ENCODE results near the gene SGF29. TPM values are rescaled to one million over a fixed set of nuclear protein-coding genes. Genes with fewer than 3 reads are reported as not detected.
"Not testable (repeated sequence)": the region's sequence is repeated elsewhere in the genome, so short reads cannot be mapped to it uniquely, and the experiment has no call there.

Gene SGF29
- total RNA-seq, 2 experiments from 2014 or later: 27.7 to 30.0 TPM

DNA sequence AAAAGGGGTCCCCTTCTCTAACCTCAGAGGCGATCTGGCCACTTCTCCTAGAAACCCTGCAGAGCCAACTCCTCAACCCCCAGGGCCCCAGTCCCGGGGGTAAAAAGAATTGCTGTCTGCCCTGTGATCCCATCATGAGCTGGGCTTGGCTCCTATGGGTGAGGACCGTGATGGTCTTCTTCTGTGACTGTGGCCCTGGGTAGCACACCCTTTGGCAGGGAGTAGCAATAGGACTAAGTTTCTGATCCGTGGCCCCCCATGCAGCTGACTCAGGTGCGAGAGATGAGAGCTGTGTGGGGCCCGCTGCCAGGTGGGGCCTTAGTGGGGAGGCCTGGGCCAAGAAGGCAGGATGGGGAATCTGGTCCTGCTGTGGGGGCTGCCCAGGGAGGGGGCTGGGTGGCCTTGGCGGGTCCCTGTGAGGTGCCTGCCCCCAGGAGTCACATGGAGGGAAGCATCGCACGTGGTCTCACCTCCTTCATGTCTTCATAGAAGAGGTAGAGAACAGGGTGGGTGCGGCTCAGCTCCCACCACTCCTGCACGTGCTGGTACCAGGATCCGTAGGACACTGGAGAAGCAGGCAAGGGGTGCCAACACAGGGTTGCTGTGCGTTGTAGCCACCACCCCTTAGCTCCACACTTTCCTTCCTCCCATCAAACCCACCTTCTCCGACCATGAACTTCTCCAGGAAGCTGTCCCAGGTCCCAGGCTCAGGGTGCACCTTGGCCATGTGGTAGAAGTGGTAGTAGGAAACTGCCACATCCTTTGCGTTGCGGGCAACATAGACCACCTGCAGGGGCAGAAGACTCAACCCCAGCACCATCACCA lies 52.8 kb downstream of the SGF29 start:
- H3K27me3 Mint-ChIP-seq: no peaks in the 10 kb centered on the region
- no peak overlapping the region for H3K4me3 Mint-ChIP-seq
- peaks cover 15% of the 10 kb centered on the region for H3K4me1 Mint-ChIP-seq
- H3K27ac Mint-ChIP-seq: no peak overlapping the region
- no peak for DNase-seq
- peaks cover 8% of the 10 kb centered on the region for H3K36me3 Mint-ChIP-seq
- no peaks in the 10 kb centered on the region for H3K9me3 Mint-ChIP-seq

DNA sequence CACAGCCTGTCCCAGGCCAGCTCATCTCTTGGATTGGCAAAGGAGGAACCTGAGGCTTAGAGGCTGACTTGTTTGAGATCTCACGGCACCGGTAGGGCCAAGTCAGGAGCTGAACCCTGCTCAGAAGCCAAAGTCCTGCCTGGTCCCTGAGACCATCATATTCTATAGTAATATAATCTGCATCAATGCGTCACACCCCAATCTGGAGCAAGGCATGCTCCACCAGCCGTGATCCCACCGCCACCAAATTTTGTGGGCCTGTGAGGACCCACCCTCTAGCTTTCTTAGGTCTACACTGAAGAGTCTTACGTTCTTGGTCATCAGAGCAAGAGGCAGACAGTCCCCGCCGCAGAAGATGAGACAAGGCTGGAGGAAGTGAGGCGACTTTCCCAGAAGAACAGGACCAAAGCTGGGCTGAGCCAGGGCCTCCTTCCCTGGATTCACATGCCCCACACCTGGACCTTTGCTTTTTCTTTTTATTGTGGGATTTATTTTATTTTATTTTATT lies 53.5 kb downstream of the SGF29 start:
- Mint-ChIP-seq H3K27ac (no peak overlapping the region), H3K9me3 (no peaks in the 10 kb centered on the region), H3K4me3 (no peak overlapping the region), H3K4me1 (peaks cover 15% of the 10 kb centered on the region), H3K36me3 (peaks cover 8% of the 10 kb centered on the region), H3K27me3 (no peaks in the 10 kb centered on the region)
- DNase-seq: no peak

GRCh38 chr16:28607681-28608495 lies 54.2 kb downstream of the SGF29 start:
- peaks cover 15% of the 10 kb centered on the region for H3K4me1 Mint-ChIP-seq
- H3K4me3 Mint-ChIP-seq, H3K9me3 Mint-ChIP-seq, H3K27me3 Mint-ChIP-seq, DNase-seq, H3K36me3 Mint-ChIP-seq, H3K27ac Mint-ChIP-seq: not testable (repeated sequence)

- H3K27ac Mint-ChIP-seq, H3K27me3 Mint-ChIP-seq, H3K36me3 Mint-ChIP-seq, DNase-seq, H3K9me3 Mint-ChIP-seq, H3K4me3 Mint-ChIP-seq: not testable (repeated sequence)
- peaks cover 15% of the 10 kb centered on the region for H3K4me1 Mint-ChIP-seq
These were observed 54.7 kb downstream of the SGF29 start for GRCh38 chr16:28608496-28608808.

DNA sequence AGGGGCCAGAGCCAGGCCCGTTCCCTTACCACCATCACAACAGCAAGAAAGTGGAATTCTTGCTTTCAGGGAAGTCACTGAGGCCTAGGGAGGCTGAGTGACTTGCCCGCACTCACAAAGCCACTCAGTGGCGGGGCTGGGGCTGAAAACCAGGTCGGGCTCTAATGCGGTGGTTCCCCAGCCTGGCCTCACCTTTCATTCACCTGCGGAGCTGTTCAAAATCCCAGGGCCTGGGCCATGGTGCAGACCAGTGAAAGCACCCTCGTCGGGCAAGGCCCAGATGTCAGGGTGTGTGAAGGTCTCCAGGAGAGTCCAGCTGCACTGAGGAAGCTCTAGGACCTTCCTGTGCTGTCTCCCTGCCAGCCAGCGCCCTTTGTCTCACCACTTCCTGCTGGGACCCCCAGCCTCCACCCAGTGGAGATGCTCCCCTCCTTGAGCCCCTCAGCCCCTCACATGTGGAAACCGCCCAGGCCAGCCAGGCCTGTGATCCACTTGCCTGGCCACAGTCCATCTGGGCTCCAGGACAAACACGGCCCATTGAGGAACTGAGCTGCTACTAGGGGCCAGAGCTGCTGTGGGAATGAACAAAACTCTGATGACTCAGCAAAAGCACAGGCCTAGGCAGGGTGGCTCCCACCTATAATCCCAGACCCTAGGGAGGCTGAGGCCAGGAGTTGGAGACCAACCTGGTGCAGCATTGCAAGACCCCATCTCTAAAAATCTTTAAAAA lies 55.3 kb downstream of the SGF29 start:
- not testable (repeated sequence) for H3K9me3 Mint-ChIP-seq, H3K27me3 Mint-ChIP-seq, H3K4me3 Mint-ChIP-seq, H3K36me3 Mint-ChIP-seq, H3K27ac Mint-ChIP-seq, DNase-seq
- H3K4me1 Mint-ChIP-seq: peaks cover 15% of the 10 kb centered on the region

- Mint-ChIP-seq H3K36me3 (peaks cover 8% of the 10 kb centered on the region), H3K4me1 (peaks cover 15% of the 10 kb centered on the region), H3K9me3 (no peaks in the 10 kb centered on the region), H3K4me3 (no peak within 1 kb of the TSS), H3K27me3 (no peaks in the 10 kb centered on the region), H3K27ac (no peak within 1 kb of the TSS)
- no peak for DNase-seq
These were observed 56.2 kb downstream of the SGF29 start, which contains the start of gene SULT1A1 for GRCh38 chr16:28609631-28610594. TSS of gene SULT1A1 (minus strand) at chr16:28610044. CDS start at chr16:28608855, 1,189 bp downstream.

GRCh38 chr16:28610595-28611191 lies 57.0 kb downstream of the SGF29 start:
- Mint-ChIP-seq H3K27ac (no peak overlapping the region), H3K4me1 (peaks cover 15% of the 10 kb centered on the region), H3K36me3 (peaks cover 8% of the 10 kb centered on the region), H3K4me3 (no peak overlapping the region), H3K27me3 (no peaks in the 10 kb centered on the region), H3K9me3 (no peaks in the 10 kb centered on the region)
- DNase-seq: no peak

DNA sequence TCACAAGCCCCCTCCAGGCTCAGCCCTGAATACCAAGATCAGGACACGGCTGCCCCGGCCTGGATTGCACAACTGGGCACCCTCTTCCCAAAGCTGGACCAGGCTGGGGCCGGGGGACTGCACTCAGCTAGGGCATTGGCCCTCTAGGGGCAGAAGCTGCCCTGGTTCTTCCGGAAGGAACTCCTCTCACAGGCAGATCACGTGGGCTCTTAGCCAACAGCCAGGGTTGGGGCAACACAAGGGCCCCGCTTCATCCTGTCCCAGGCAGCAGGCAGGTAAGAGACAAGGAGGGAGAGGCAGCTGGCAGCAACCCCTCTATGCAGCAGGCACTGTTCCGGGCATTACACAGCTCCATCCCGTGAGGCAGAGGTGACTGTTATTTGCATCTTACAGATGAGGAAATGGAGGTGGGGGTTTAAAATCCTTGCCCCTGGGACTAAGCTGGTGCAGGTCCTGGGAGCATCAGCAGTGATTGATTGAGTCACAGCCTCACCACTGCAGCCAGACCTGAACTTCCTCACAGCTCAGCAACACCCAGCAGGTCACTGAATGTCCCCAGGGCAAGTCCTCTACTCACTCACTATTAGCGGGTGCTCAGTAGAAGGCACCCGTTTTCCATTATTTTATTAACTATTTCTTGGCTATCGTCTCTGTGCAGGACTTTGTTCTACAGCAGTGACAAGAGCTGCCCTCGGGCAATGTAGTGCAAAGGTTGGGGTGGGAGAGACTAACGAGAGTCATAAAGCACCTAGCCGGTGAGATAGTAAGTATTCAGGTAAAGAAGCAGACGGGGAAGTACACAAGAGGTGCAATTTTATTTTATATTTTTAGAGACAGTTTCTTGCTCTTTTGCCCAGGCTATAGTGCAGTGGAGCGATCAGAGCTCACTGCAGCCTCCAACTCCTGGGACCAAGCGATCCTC lies 58.9 kb downstream of the SGF29 start:
- not testable (repeated sequence) for H3K27ac Mint-ChIP-seq, H3K9me3 Mint-ChIP-seq, H3K27me3 Mint-ChIP-seq, H3K4me3 Mint-ChIP-seq, DNase-seq
- Mint-ChIP-seq H3K4me1 (peaks cover 17% of the 10 kb centered on the region), H3K36me3 (peaks cover 13% of the 10 kb centered on the region)

GRCh38 chr16:28613912-28614311 lies 60.2 kb downstream of the SGF29 start:
- peaks cover 11% of the 10 kb centered on the region for H3K36me3 Mint-ChIP-seq
- not testable (repeated sequence) for H3K27ac Mint-ChIP-seq, H3K4me3 Mint-ChIP-seq, H3K9me3 Mint-ChIP-seq, DNase-seq, H3K27me3 Mint-ChIP-seq
- H3K4me1 Mint-ChIP-seq: peaks cover 17% of the 10 kb centered on the region

- not testable (repeated sequence) for H3K4me3 Mint-ChIP-seq, H3K27ac Mint-ChIP-seq, H3K9me3 Mint-ChIP-seq, H3K27me3 Mint-ChIP-seq, DNase-seq
- Mint-ChIP-seq H3K4me1 (peaks cover 15% of the 10 kb centered on the region), H3K36me3 (peaks cover 11% of the 10 kb centered on the region)
These were observed 60.8 kb downstream of the SGF29 start for GRCh38 chr16:28614561-28614960.

GRCh38 chr16:28615486-28616223 lies 61.9 kb downstream of the SGF29 start:
- H3K4me3 Mint-ChIP-seq: not testable (repeated sequence)
- peak; percentile 22 for DNase-seq

DNA sequence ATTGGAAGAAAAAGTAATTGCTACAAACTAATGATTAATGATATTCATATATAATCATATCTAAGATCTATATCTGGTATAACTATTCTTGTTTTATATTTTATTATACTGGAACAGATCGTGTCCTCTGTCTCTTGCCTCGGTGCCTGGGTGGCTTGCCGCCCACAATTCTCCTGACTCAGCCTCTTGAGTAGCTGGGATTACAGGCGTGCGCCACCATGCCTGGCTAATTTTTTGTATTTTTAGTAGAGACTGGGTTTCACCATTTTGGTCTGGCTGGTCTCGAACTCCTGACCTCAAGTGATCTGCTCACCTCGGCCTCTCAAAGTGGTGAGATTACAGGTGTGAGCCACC lies 62.5 kb downstream of the SGF29 start:
- H3K9me3 Mint-ChIP-seq, H3K4me3 Mint-ChIP-seq, H3K36me3 Mint-ChIP-seq, H3K4me1 Mint-ChIP-seq, H3K27me3 Mint-ChIP-seq, H3K27ac Mint-ChIP-seq, DNase-seq: not testable (repeated sequence)

More at GRCh38 chr16:28615486-28616223, 61.9 kb downstream of the SGF29 start:
- not testable (repeated sequence) for H3K9me3 Mint-ChIP-seq, H3K27me3 Mint-ChIP-seq, H3K4me1 Mint-ChIP-seq, H3K36me3 Mint-ChIP-seq
- peak overlapping the region; percentile 69 for H3K27ac Mint-ChIP-seq

Data from activated naive CD8-positive, alpha-beta T cell treated with anti-CD3 and anti-CD28 coated beads for 36 hours (primary cell).